SK-N-SH (cell line): ENCODE results near the gene ELP4. TPM values are rescaled to one million over a fixed set of nuclear protein-coding genes. Genes with fewer than 3 reads are reported as not detected.

Experiments used
- CTCF ChIA-PET: fragments of 300-600, 350-600 bp; formaldehyde crosslinking; extraction: SDS; loops from one replicate; lab custom pipeline; 2021; lab: Yijun Ruan, JAX
- POLR2A ChIA-PET: fragments of 350-600 bp; sonication (Branson Sonifier 250); formaldehyde crosslinking; extraction: SDS; loops from one replicate; lab custom pipeline; 2020; ENCODE audit warnings: antibody characterized with exemption, inconsistent platforms; lab: Yijun Ruan, JAX
- DNase-seq: peaks from one replicate; pipeline ENCODE4 v3.0.0; 2012
- H2AFZ ChIP-seq: fragments of 200-600 bp; sonication (generic); 2 replicates; pipeline ENCODE4 v1.8.1; 2016; ENCODE audit warnings: antibody characterized with exemption, mild to moderate bottlenecking, low read depth
- H3F3A ChIP-seq: fragments of 200-600 bp; sonication (generic); replicated peaks from 2 replicates; pipeline ENCODE3; 2016; ENCODE audit warnings: antibody characterized with exemption, mild to moderate bottlenecking; ENCODE audit not compliant: insufficient read depth
- H3K27ac ChIP-seq, 2 experiments: fragments of 200-500 bp in 1 of 2; fragments of 200-600 bp in 1 of 2; sonication (Bioruptor generic) in 1 of 2; sonication (generic), shearing (Covaris generic) in 1 of 2; 2 replicates each; pipeline versions ENCODE4 v1.5.1 to v1.6.1; 2014 to 2016; ENCODE audit warnings: low read depth in 2 of 2, inconsistent platforms in 1 of 2, low read length in 1 of 2, mild to moderate bottlenecking in 1 of 2, mixed read lengths in 1 of 2
- H3K27me3 ChIP-seq: fragments of 200-600 bp; sonication (generic), shearing (Covaris generic); 2 replicates; pipeline ENCODE4 v1.6.1; 2016; ENCODE audit warnings: mixed run types; ENCODE audit not compliant: insufficient read depth
- H3K36me3 ChIP-seq, 2 experiments: fragments of 200-500 bp in 1 of 2; fragments of 200-600 bp in 1 of 2; sonication (Bioruptor generic) in 1 of 2; sonication (generic) in 1 of 2; replicated peaks in 1 of 2; 2 replicates each; pipeline versions ENCODE3 to v1.5.1; 2014 to 2016; ENCODE audit warnings: low read length in 1 of 2, mild to moderate bottlenecking in 1 of 2; ENCODE audit not compliant: insufficient read depth in 2 of 2, control insufficient read depth in 1 of 2
- H3K4me1 ChIP-seq, 2 experiments: fragments of 200-500 bp in 1 of 2; fragments of 200-600 bp in 1 of 2; sonication (Bioruptor generic) in 1 of 2; sonication (generic), shearing (Covaris generic) in 1 of 2; 2 replicates each; pipeline versions ENCODE4 v1.5.1 to v1.6.1; 2014 to 2016; ENCODE audit warnings: low read depth in 1 of 2, low read length in 1 of 2, mixed run types in 1 of 2; ENCODE audit not compliant: insufficient read depth in 2 of 2, control insufficient read depth in 1 of 2
- H3K4me2 ChIP-seq: fragments of 200-600 bp; sonication (generic), shearing (Covaris generic); 2 replicates; pipeline ENCODE4 v1.6.1; 2017; ENCODE audit warnings: mixed run types
- H3K4me3 ChIP-seq, 2 experiments: fragments of 200-500 bp in 1 of 2; fragments of 200-600 bp in 1 of 2; sonication (Bioruptor generic) in 1 of 2; sonication (generic), shearing (Covaris generic) in 1 of 2; 2 replicates each; pipeline versions ENCODE4 v1.5.1 to v1.8.1; 2014 to 2016; ENCODE audit warnings: low read depth in 2 of 2, inconsistent platforms in 1 of 2, low read length in 1 of 2, mild to moderate bottlenecking in 1 of 2, mixed read lengths in 1 of 2, moderate library complexity in 1 of 2
- H3K79me2 ChIP-seq: fragments of 200-600 bp; sonication (generic); 2 replicates; pipeline ENCODE4 v1.8.1; 2017; ENCODE audit warnings: mild to moderate bottlenecking; ENCODE audit not compliant: insufficient read depth
- H3K9ac ChIP-seq: fragments of 200-600 bp; sonication (generic); 2 replicates; pipeline ENCODE4 v1.6.1; 2017; ENCODE audit warnings: mixed run types
- H3K9me2 ChIP-seq: fragments of 200-600 bp; sonication (generic); 2 replicates; pipeline ENCODE4 v1.6.1; 2017; ENCODE audit warnings: mixed run types
- H3K9me3 ChIP-seq: fragments of 200-600 bp; sonication (generic); 2 replicates; pipeline ENCODE4 v1.6.1; 2017; ENCODE audit warnings: mixed run types, mild to moderate bottlenecking, moderate library complexity
- H4K20me1 ChIP-seq: fragments of 200-600 bp; sonication (generic); 2 replicates; pipeline ENCODE4 v1.6.1; 2017; ENCODE audit warnings: mild to moderate bottlenecking, mixed run types; ENCODE audit not compliant: insufficient read depth
- EP300 ChIP-seq, 2 experiments: IDR thresholded peaks; 2 replicates each; pipeline versions ENCODE4 v1.4.0 to v1.6.1; 2012; ENCODE audit warnings: borderline replicate concordance in 1 of 2, low read depth in 1 of 2, low read length in 1 of 2
- EZH2phosphoT487 ChIP-seq: fragments of 200-600 bp; sonication (generic); IDR thresholded peaks from 2 replicates; pipeline ENCODE4 v1.6.1; 2017; ENCODE audit warnings: low read depth, mixed run types, mild to moderate bottlenecking, antibody characterized with exemption, moderate library complexity, borderline replicate concordance
- RFX5 ChIP-seq: IDR thresholded peaks from 2 replicates; pipeline ENCODE4 v1.6.1; 2012; ENCODE audit warnings: mild to moderate bottlenecking, improper control_type of control experiment, low read length
- WGBS: methylation state at CpG from one replicate; pipeline ENCODE4 v1.1.6; 2017; ENCODE audit warnings: low lambda C conversion rate; 5-methylcytosine and 5-hydroxymethylcytosine counted together
- polyA plus RNA-seq, 3 experiments: library from polyadenylated mRNA; depleted of rRNA; stranded (reverse); fragments of >200 nt; gene quantifications; 2 replicates each; pipeline ENCODE4 v1.2.3, GENCODE V29; 2012
- TF ChIP-seq, protein P1 (sequence below): fragments of 200-600 bp; sonication (generic); IDR thresholded peaks from 2 replicates; pipeline ENCODE4 v1.6.1; 2017; ENCODE audit warnings: antibody characterized with exemption, mild to moderate bottlenecking, moderate library complexity

Gene ELP4
- polyA plus RNA-seq, 1 of the 3 experiments (the other 2 are of a cell fraction), result 7.0 TPM

DNA sequence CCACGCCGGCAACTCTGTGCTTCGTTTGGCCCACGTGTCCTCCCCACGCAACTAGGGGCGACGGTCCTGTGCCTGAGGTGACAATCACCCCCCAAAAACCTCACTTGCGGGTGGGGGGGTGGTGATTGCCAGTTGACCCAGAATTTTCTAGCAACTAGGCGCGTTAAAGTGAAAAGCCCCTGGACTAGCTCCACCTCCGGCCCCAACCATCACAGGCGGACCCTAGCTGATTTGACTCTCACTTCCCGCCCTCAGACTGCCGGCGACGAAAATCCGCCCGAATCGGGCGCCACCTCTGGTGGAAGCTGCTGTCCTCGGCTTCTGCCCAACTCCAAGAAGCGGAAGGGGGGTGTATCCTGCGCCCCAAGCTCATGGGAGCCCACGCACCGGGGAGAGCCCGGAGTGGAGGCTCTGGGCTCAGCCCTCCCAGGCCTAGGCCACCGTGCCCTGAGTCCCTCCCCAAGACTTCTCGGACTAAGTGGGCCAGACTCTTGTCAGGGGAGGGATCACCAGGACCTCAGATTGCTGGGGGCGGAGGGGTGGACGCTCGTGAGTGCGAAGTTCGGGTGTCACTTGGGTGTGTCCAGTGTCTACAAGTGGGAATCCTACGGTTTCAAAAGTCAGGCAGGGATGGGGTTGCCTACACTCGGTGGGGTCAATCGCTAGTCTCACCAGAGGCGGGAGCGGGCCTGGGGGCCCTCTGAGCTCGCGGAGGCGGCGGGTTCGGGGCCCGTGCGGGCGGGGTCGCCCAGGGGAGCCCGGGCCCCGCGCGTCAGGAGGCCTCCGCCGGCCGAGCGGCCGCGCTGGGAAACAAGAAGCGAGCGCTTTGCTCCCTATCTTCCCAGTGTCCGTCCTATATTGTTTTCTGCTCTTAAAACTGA, 289.2 kb downstream of the ELP4 start:
- Histone ChIP-seq H3K79me2 (no peaks in the 10 kb centered on the region), H3K4me3 (peak overlapping the region in 1 of 2 experiments; percentile 29; a peak in 2 of 4 replicates), H3K9ac (no peak overlapping the region), H3K36me3 (no peaks in the 10 kb centered on the region), H3K27ac (no peak overlapping the region), H3K9me2 (no peaks in the 10 kb centered on the region), H2AFZ (no peak overlapping the region), H3F3A (peaks cover 4% of the 10 kb centered on the region), H3K4me1 (peaks cover 0 to 3% of the 10 kb centered on the region in 2 experiments; a peak in 1 of 4 replicates), H3K9me3 (no peaks in the 10 kb centered on the region), H4K20me1 (no peaks in the 10 kb centered on the region), H3K4me2 (peak overlapping the region; percentile 63; the same call in 1 of the 2 replicates), H3K27me3 (peaks cover 81% of the 10 kb centered on the region)
- DNase-seq, result peak; percentile 67
- POLR2A ChIA-PET, result interaction anchor here (1.3 kb wide), 1 partner anchor 11 kb away, joined by 3 read pairs; no protein-coding TSS in a partner anchor
- no peak for TF ChIP-seq RFX5
- TF ChIP-seq, protein P1, sequence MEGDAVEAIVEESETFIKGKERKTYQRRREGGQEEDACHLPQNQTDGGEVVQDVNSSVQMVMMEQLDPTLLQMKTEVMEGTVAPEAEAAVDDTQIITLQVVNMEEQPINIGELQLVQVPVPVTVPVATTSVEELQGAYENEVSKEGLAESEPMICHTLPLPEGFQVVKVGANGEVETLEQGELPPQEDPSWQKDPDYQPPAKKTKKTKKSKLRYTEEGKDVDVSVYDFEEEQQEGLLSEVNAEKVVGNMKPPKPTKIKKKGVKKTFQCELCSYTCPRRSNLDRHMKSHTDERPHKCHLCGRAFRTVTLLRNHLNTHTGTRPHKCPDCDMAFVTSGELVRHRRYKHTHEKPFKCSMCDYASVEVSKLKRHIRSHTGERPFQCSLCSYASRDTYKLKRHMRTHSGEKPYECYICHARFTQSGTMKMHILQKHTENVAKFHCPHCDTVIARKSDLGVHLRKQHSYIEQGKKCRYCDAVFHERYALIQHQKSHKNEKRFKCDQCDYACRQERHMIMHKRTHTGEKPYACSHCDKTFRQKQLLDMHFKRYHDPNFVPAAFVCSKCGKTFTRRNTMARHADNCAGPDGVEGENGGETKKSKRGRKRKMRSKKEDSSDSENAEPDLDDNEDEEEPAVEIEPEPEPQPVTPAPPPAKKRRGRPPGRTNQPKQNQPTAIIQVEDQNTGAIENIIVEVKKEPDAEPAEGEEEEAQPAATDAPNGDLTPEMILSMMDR, result peak; percentile 54
- 27% methylated on average over 31 of the region's 60 CpGs for WGBS
- CTCF ChIA-PET, result interaction anchor here (0.9 to 1.9 kb wide), 7 partner anchors 11 to 401 kb away, joined by 3 to 10 read pairs (median 5); no protein-coding TSS in a partner anchor

DNA sequence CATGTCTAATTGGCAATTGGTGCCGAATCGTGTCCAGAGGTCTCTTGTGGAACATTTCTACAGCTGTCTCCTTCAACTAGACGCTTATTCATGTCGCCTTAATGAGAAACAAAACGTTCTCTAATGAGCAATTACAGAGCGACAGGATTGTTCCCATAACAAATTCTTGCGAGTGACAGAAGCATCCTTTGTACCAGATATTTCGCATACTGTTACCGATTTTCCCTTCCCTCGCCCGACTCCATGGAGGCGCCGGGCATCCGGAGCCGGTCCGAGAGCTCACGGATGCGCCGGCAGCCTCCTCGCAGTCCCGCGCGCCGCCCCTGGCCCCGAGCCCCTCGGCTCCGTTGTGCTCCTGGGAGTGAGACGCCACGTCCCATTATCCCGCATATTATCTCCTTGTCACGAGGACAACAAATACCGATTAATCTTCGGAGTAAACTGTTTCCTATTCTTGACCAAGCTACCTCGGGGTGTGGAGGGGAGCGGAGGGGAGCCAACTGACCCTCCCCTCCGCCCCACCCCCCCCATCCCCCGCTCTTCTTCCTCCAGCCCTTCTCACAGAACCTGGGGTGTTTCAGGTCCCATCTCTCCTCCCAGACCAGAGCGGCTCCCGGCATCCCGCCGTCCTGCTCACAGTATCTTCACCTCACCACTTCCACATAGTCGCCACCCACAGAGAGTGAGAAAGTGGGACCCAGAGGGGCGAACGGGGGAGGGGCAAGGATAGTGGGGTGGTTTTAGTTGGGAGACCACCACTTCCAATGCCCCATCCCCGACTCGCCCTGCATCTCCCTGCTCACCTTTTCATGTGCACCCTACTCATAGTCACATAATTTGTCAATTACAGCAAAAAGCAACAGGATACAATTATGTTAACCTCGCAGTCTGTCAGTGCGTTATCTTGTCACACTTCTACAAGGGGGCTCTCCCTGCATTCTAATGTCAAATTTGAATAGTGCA, 290.1 kb downstream of the ELP4 start:
- H3K27me3 ChIP-seq, result peaks cover 90% of the 10 kb centered on the region
- TF ChIP-seq EZH2phosphoT487 (peak; percentile 85), EP300 (IDR thresholded peaks at IDR 0.05; ENCODE audit: borderline replicate concordance in 1 of 2, low read depth in 1 of 2, low read length in 1 of 2) (no peak)
- H3K9me2 ChIP-seq, result no peaks in the 10 kb centered on the region
- no peak overlapping the region for H2AFZ ChIP-seq
- no peak overlapping the region for H3K9ac ChIP-seq
- H3K9me3 ChIP-seq, result no peaks in the 10 kb centered on the region
- H3K36me3 ChIP-seq, result no peaks in the 10 kb centered on the region
- H3F3A ChIP-seq, result peaks cover 4% of the 10 kb centered on the region
- H4K20me1 ChIP-seq, result no peaks in the 10 kb centered on the region
- no peak overlapping the region for H3K4me3 ChIP-seq
- ChIA-PET CTCF (interaction anchor here (1.3 to 1.9 kb wide), 5 partner anchors 10 to 402 kb away, joined by 3 to 10 read pairs (median 5); no protein-coding TSS in a partner anchor), POLR2A (no interaction called here)
- peaks cover 0 to 3% of the 10 kb centered on the region in 2 experiments; a peak in 1 of 4 replicates for H3K4me1 ChIP-seq
- peak overlapping the region; percentile 63; the same call in 1 of the 2 replicates for H3K4me2 ChIP-seq
- peak; percentile 48 for DNase-seq
- 14% methylated on average over 44 of the region's 48 CpGs for WGBS
- no peaks in the 10 kb centered on the region for H3K79me2 ChIP-seq
- H3K27ac ChIP-seq, result no peak overlapping the region
